Coronary artery (tissue), 2 donors: ENCODE data around the gene PPP4R2.

Source experiments
- DNase-seq: peaks from one replicate; pipeline ENCODE4 v3.0.0-alpha.2; 2017; ENCODE audit warnings: low spot score
- H3K27ac ChIP-seq, 2 donors: fragments of 200-600 bp; sonication (generic); one replicate each; pipeline ENCODE4 v1.5.1; 2016 to 2019
- H3K4me3 ChIP-seq: fragments of 200-600 bp; sonication (generic); 2 replicates; pipeline ENCODE4 v1.5.1; 2016; ENCODE audit warnings: mild to moderate bottlenecking, moderate library complexity
- CTCF ChIP-seq: fragments of 200-600 bp; sonication (generic); IDR thresholded peaks from one replicate; pipeline ENCODE4 v1.5.1; 2019; ENCODE audit warnings: antibody characterized with exemption

Gene PPP4R2

GRCh38 chr3:72951259-72951722 lies 45.3 kb upstream of the PPP4R2 start:
- Histone ChIP-seq H3K27ac (no peak overlapping the region), H3K4me3 (no peak overlapping the region)
- no peak for DNase-seq
- no peak for TF ChIP-seq CTCF

DNA sequence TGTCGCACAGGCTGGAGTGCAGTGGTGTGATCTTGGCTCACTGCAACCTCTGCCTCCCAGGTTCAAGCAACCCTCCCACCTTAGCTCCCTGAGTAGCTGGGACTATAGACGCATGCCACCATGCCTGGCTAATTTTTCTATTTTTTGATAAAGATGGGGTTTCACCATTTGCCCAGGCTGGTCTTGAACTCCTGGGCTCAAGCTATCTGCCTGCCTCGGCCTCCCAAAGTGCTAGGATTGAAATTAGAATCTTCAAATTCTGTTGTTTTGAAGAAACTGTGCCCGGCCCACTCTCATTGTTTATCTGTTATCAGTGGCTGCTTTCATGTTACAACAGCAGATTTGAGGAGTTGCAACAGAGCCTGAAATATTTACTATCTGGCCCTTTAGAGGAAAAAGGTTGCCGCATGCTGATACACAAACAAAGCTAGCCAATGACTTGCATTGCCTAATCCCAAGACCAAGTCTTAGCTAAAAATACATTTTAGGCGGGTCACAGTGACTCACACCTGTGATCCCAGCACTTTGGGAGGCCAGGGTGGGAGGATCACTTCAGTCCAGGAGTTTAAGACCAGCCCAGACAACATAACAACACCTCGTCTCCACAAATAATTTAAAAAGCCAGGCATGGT lies 43.2 kb upstream of the PPP4R2 start:
- no peak overlapping the region for H3K27ac ChIP-seq
- H3K4me3 ChIP-seq = no peak overlapping the region
- DNase-seq = no peak
- TF ChIP-seq CTCF = no peak

DNA sequence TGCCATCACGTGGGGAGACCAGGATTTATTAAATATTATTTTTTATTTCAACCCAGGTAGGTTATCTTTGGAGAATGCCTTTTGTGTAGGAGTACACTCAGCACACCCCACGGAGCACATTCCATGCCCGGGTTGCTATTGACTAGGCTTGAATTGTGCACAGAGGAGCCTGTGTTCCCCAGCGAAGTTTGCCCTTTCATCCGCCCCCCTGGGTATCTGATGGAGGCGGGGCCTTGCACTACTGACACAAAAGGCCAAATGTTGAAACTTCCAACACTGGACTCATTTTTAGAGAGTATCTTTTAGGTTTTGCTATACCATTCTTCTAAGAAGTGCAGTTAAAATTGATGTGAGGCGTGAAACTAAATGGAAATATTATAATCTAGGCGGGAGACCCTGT lies 39.3 kb upstream of the PPP4R2 start:
- Histone ChIP-seq H3K27ac (no peak overlapping the region), H3K4me3 (no peak overlapping the region)
- no peak for TF ChIP-seq CTCF
- peak; percentile 74 for DNase-seq

DNA sequence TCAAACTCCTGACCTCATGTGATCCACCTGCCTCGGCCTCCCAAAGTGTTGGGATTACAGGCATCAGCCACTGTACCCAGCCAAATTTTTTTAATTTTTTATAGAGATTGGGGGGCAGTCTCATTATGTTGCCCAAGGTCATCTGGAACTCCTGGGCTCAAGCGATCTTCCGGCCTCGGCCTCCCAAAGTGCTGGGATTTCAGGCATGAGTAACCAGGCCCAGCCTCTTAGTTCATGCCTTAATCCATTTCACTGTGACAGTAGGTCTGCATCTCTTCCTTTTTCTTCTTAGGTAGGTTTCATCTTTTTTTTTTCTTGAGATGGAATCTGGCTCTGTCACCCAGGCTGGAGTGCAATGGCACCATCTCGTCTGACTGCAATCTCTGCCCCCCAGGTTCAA lies 37.3 kb upstream of the PPP4R2 start:
- DNase-seq = no peak
- Histone ChIP-seq H3K27ac (no peak overlapping the region), H3K4me3 (no peak overlapping the region)
- no peak for TF ChIP-seq CTCF

- Histone ChIP-seq H3K27ac (no peak overlapping the region), H3K4me3 (no peak overlapping the region)
- no peak for DNase-seq
- no peak for TF ChIP-seq CTCF
These were observed 35.6 kb upstream of the PPP4R2 start for GRCh38 chr3:72960812-72961518.

DNA sequence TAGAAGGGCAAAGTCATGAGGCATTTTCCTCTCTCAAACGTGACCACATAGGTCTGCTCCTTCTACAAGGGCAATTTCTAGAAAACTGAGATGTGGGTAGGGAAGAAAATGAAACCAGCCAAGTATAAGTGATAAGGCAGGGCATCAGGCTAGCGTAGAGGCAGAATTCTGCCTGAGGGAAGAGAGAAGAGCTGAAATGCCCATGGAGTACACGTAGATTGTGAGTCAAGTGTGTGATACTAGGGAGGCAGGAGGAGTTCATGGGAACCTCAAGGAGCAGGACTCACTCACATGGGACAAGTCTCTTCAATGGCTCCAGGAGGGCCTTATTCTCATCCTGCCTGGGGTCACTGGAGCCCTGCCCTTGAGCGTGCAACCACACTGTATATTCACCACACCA lies 34.9 kb upstream of the PPP4R2 start:
- DNase-seq = no peak
- Histone ChIP-seq H3K4me3 (no peak overlapping the region), H3K27ac (no peak overlapping the region)
- no peak for TF ChIP-seq CTCF

DNA sequence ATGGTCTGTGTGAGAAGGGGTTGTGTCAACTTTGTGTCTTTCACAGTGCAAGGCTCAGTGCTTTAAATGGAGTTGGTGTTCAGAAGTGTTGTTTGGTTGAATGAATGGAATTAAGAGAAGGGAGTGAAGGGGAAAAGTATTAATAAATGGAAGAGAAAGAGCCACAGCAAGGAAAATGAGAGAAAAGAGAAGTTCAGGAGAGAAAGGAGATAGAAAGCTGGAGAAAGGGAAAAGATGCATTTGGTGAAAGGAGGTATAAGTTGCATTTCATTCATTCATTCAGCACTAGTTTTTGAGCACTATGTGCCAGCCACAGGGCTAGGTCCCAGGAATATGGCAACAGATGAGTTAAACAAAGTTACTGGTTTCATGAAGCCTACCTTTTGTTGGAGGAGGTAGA lies 34.3 kb upstream of the PPP4R2 start:
- no peak for DNase-seq
- no peak for TF ChIP-seq CTCF
- H3K27ac ChIP-seq = no peak overlapping the region
- H3K4me3 ChIP-seq = no peak overlapping the region
